ENCODE data around the gene MIGA1. TPM values are rescaled to one million over a fixed set of nuclear protein-coding genes. Genes with fewer than 3 reads are reported as not detected.

The MIGA1 gene
- total and polyA plus RNA-seq, 2 of the 13 experiments (the other 11 are each of a cell fraction or from before 2014, with no cell fraction given) = 3.8 to 6.6 TPM

DNA sequence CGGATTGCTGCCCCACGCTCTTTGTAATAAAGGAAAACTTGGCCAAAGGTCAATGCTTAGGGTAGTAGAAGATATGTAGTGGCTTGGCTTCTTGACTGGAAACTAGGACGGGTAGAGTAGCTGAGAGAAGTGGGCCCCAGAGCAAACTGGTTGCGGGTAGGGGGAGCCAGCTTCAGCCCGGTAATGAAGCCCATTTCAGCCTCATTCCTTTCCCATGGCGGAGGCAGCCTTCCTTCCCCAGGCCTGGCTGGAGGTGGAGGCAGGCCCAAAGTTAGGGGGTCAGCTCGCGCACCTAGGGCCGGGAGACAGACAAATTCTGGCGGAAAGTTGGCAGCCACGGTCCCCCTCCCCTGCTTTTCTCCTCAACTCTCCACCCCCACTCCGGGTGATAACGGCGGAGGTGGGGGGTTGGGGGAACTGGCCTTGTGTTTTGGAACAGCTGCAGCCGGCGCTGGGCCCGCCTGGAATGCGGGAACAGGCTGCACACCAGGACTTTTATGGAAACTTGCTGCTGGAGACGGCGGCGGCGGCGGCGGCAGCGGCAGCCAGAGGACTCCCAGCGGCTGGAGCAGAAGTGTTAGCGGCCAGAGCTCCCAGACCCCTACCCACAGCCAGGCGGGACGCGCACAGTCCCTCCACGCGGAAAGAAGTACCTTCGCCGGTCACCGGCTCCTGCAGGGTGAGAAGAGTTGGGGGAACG lies 108.8 kb downstream of the MIGA1 start, which contains the start of gene NEXN (continued):
- TF ChIP-seq SALL1 (CRISPR knock-in tag; IDR thresholded peaks at IDR 0.05) (peak; percentile 15; the same call in 1 of the 2 replicates), ZNF775 (CRISPR knock-in tag; IDR thresholded peaks at IDR 0.05; ENCODE audit: borderline replicate concordance) (no peak), SIN3A (IDR thresholded peaks at IDR 0.05; ENCODE audit: borderline replicate concordance, low read depth, low read length) (peak; percentile 24; the same call in 1 of the 2 replicates), ZNF547 (CRISPR knock-in tag; IDR thresholded peaks at IDR 0.05) (peak; percentile 77), ZNF44 (CRISPR knock-in tag; IDR thresholded peaks at IDR 0.05) (0 out of 2 replicates have a peak, but pooled peaks have one; percentile 15), ZNF101 (CRISPR knock-in tag; IDR thresholded peaks at IDR 0.05; ENCODE audit: borderline replicate concordance, low read depth) (no peak), ZNF572 (CRISPR knock-in tag; IDR thresholded peaks at IDR 0.05) (no peak), ZNF788 (CRISPR knock-in tag; IDR thresholded peaks at IDR 0.05; ENCODE audit: borderline replicate concordance) (peak; percentile 27; the same call in 1 of the 2 replicates), CSRNP2 (CRISPR knock-in tag; conservative IDR thresholded peaks at IDR 0.05; ENCODE audit: low read depth) (no peak), ZNF12 (CRISPR knock-in tag; IDR thresholded peaks at IDR 0.05) (peak; percentile 83), GATAD2A (CRISPR knock-in tag; IDR thresholded peaks at IDR 0.05) (peak; percentile 17; the same call in 1 of the 2 replicates), ZFY (CRISPR knock-in tag; IDR thresholded peaks at IDR 0.05) (peak; percentile 39; the same call in 1 of the 2 replicates), STAG1 (CRISPR knock-in tag; IDR thresholded peaks at IDR 0.05) (no peak), AGO1 (IDR thresholded peaks at IDR 0.05; ENCODE audit: low read depth, low read length, poor library complexity, severe bottlenecking) (peak; percentile 46), GABPB1 (CRISPR knock-in tag; IDR thresholded peaks at IDR 0.05) (peak; percentile 47; the same call in 1 of the 2 replicates), ZNF292 (CRISPR knock-in tag; IDR thresholded peaks at IDR 0.05; ENCODE audit: borderline replicate concordance, low read depth) (peak; percentile 71; the same call in 1 of the 2 replicates), ZBTB8A (CRISPR knock-in tag; IDR thresholded peaks at IDR 0.05; ENCODE audit: borderline replicate concordance, low read depth) (0 out of 2 replicates have a peak, but pooled peaks have one; percentile 20), ZNF746 (CRISPR knock-in tag; IDR thresholded peaks at IDR 0.05) (peak; percentile 25; the same call in 1 of the 2 replicates)
- TF ChIP-seq, protein P1, sequence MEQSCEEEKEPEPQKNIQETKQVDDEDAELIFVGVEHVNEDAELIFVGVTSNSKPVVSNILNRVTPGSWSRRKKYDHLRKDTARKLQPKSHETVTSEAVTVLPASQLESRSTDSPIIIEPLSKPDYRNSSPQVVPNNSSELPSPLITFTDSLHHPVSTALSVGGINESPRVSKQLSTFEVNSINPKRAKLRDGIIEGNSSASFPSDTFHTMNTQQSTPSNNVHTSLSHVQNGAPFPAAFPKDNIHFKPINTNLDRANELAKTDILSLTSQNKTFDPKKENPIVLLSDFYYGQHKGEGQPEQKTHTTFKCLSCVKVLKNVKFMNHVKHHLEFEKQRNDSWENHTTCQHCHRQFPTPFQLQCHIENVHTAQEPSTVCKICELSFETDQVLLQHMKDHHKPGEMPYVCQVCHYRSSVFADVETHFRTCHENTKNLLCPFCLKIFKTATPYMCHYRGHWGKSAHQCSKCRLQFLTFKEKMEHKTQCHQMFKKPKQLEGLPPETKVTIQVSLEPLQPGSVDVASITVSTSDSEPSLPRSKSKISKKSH (CRISPR knock-in tag; IDR thresholded peaks at IDR 0.05; ENCODE audit: borderline replicate concordance) = no peak
- TF ChIP-seq, protein P2, sequence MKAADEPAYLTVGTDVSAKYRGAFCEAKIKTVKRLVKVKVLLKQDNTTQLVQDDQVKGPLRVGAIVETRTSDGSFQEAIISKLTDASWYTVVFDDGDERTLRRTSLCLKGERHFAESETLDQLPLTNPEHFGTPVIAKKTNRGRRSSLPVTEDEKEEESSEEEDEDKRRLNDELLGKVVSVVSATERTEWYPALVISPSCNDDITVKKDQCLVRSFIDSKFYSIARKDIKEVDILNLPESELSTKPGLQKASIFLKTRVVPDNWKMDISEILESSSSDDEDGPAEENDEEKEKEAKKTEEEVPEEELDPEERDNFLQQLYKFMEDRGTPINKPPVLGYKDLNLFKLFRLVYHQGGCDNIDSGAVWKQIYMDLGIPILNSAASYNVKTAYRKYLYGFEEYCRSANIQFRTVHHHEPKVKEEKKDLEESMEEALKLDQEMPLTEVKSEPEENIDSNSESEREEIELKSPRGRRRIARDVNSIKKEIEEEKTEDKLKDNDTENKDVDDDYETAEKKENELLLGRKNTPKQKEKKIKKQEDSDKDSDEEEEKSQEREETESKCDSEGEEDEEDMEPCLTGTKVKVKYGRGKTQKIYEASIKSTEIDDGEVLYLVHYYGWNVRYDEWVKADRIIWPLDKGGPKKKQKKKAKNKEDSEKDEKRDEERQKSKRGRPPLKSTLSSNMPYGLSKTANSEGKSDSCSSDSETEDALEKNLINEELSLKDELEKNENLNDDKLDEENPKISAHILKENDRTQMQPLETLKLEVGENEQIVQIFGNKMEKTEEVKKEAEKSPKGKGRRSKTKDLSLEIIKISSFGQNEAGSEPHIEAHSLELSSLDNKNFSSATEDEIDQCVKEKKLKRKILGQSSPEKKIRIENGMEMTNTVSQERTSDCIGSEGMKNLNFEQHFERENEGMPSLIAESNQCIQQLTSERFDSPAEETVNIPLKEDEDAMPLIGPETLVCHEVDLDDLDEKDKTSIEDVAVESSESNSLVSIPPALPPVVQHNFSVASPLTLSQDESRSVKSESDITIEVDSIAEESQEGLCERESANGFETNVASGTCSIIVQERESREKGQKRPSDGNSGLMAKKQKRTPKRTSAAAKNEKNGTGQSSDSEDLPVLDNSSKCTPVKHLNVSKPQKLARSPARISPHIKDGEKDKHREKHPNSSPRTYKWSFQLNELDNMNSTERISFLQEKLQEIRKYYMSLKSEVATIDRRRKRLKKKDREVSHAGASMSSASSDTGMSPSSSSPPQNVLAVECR (CRISPR knock-in tag; IDR thresholded peaks at IDR 0.05; ENCODE audit: borderline replicate concordance) = peak; percentile 69
- TF ChIP-seq, protein P3, sequence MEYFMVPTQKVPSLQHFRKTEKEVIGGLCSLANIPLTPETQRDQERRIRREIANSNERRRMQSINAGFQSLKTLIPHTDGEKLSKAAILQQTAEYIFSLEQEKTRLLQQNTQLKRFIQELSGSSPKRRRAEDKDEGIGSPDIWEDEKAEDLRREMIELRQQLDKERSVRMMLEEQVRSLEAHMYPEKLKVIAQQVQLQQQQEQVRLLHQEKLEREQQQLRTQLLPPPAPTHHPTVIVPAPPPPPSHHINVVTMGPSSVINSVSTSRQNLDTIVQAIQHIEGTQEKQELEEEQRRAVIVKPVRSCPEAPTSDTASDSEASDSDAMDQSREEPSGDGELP (IDR thresholded peaks at IDR 0.05; ENCODE audit: borderline replicate concordance, low read depth) = peak; percentile 66; the same call in 1 of the 2 replicates

All from HepG2 (cell line).